GM04504 (cell line): ENCODE results near the gene EXOSC6.
"Not testable (repeated sequence)": the region's sequence is repeated elsewhere in the genome, so short reads cannot be mapped to it uniquely, and the experiment has no call there.

Experiments used
- DNase-seq: peaks from one replicate; pipeline ENCODE4 v3.0.0-alpha.2; 2012; ENCODE audit warnings: low read depth

Gene EXOSC6

DNA sequence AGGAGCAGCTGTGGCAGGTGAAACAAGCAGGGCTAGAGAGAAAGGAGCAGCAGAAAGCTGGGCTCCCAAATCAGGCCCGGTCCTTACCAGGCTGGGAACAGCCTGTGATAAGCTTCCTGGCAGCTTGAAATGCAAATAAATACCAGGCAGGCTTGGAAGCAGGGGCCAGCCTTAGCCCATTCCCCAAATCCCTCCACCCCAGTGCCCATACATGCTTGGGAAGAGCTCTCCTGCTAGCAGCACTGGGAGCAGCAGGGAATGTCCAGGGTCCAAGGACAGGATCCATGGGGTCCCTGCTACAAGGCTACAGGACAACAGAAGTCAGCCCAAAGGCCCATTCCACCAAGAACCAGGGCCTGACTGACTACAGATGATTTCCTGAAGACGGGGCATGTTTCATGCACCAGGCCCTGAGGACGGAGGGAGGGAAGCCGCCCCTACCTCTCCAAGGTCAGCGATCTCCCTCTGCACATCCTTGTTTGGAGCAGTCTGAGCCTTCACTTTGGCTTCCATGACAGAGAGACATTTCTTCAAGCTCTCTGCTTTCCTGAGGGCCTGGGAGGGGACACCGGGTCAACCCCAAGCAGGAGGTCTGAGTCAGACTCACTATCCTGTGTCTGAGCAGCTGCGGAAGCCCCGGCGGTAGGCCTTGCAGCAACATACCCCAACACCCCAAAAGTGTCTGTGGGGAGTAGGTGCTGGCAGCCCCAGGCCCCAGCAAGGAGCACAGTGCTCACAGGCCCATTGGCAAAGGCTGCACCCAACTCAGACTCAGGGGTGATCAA is 2.6 kb upstream of the EXOSC6 start:
- no peak for DNase-seq

DNA sequence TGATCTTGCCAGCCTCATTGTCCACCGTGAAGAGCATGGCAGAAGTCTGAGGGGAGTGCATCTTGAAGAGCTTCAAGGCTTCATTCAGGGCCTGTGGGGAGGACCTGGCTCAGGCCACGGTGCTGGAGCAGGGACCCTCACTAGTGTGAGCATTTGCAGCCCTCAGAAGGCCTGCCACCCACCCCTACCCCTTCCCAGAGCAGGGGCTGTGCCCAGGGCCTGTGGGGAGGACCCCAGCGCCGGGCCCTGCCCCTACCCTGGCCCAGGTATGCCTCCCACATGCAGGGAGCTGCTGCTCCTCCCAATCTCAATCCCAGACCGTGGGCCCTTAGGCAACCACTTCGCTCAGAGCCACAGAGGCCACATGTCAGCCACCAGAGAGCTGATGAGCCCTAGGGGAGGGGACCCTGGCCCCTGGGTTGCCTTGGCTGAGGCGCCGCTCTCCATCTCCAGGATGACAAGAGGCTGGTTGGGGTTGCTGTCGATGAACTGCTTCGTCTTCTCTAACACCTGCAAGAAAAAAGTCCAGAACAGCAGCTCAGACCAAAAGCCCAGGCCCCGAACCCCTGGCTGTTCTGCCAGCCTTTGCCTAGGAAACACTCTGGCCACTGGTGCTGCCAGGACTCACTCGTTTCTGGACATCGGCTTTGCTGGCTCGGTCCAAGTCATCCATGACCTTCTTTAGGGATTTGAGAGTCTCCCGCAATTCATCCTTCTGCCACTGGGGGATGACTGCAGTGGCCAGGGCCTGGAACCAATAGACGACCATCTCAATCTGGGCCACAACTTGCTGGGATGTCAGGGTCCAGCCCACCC is 1.8 kb upstream of the EXOSC6 start:
- no peak for DNase-seq

DNA sequence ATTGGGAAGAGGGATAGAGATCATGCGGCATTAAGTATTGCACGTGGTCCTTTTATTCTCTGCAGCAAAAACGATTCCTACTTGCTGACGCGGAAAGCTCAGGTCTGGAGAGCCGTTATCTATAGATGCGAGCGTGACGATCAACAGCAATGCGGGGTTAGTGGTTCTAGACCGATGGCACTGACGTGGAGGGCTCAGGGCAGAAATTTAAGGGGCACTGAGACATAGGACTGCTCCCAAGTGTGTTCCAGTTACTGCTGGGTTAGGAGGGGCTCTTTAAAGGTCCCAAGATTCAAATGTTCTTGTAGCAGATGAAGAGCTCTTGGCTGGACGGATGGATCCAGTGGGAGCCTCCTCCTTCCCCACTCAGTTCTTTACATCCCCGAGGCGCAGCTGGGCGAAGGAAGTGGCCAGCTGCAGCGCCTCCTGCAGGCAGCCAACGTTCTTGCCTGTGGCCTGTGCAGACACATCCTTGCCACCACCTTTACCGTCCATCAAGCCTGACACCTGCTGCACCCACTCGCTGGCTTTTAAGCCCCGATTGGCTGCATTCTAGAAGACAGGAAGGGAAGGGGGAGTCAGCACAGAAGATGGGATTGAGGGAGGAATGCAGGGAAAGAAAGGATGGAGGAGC is 732 bp upstream of the EXOSC6 start:
- no peak for DNase-seq

DNA sequence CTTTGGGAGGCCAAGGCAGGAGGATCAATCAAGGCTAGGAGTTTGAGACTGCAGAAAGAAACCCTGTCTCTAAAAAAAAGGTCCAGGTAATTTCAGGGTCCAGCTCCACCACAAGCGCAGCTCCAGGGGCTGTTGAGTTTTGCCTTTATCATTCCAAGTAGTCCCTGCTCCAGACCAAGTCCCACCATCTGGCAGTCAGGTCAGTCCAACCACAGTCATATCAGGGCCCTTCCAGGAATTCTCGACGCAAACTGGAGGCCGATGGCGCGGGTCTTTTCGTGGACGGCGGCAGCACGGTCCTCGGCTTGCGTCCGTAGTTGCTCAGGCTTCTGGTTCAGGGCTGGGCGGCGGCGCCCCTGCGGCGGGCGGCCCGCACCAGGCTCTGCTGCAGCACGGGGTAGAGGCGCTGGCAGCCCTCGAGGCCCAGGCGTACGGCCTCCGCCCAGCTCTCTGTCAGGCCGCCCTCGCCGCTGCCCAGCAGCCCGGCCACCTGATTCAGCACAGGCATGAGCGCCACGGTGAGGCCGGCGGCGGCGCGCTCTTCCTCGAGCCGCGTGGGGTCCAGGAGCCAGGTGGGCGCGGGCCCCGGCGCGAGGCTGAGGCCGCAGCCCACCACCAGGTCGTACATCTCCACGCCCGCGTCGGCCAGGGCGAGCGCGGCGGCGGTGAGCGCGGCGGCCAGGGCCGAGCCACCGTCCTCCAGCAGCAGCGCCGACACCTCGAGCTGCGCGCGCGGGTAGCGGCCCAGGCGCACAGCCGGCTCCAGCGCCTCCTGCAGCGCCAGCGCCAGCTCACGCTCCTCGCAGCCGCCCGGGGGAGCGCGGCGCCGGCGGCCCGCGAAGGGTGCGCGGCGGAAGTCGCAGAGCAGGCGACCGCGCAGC is 752 bp downstream of the EXOSC6 start:
- no peak for DNase-seq

DNA sequence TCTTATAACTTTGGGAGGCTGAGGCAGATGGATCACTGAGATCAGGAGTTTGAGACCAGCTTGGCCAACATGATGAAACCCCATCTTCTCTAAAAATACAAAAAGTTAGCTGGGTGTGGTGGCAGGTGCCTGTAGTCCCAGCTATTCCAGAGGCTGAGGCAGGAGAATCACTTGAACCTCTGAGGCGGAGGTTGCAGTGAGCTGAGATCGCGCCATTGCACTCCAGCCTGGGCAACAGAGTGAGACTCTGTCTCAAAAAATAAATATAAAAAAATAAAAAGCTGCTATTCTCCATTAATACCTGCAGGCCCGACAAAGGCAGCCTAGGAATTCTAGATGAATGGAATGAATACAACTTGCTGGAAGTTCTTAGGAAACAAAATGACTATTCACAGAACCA is 2.0 kb downstream of the EXOSC6 start:
- DNase-seq = not testable (repeated sequence)

- not testable (repeated sequence) for DNase-seq
Measured at GRCh38 chr16:70238773-70239172, 13.0 kb downstream of the EXOSC6 start.

GRCh38 chr16:70231831-70232230 is 19.9 kb downstream of the EXOSC6 start:
- not testable (repeated sequence) for DNase-seq

DNA sequence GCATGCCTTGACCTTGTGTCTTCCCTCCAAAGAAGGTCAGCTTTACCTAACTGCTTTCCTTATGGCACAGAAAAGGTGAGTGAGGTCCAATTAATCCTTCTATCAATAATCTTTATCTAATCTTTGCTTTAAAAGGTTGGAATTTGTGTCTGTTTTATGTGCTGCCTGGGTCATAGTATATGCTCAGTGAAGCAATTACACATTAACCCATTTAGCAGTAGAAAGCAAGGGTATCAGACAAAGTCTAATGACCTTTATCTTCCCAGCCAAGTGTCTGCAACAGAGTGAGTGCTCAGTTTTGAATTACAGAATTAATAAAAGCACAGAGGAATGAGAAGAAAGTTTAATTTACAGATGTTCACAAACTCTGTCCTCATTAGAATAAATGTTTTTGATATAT is 25.7 kb downstream of the EXOSC6 start:
- DNase-seq = not testable (repeated sequence)

GRCh38 chr16:70225430-70225829 is 26.3 kb downstream of the EXOSC6 start:
- not testable (repeated sequence) for DNase-seq

- DNase-seq = not testable (repeated sequence)
Measured at GRCh38 chr16:70224645-70225044, 27.1 kb downstream of the EXOSC6 start.

GRCh38 chr16:70223971-70224513 is 27.7 kb downstream of the EXOSC6 start:
- DNase-seq = not testable (repeated sequence)

DNA sequence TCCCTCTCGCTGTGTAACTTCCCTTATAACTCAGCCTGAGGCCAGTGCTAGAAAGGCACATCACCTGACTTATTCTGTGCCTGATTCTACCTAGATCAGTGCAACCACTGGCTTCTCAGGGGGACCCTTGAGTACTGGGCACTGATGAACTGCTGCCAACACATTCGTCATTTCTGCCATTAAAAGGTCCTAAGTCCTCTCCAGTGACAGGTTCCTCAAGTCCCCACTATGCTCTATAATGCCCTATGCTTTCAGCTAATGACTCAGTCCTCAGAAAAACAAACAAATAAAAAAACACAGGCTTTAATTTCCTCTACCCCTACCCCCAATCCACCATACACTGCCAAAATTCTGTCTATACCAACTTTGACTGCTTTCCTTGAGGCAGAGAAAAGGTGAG is 28.5 kb downstream of the EXOSC6 start:
- not testable (repeated sequence) for DNase-seq

- not testable (repeated sequence) for DNase-seq
Measured at GRCh38 chr16:70222574-70222973, 29.2 kb downstream of the EXOSC6 start.

GRCh38 chr16:70218586-70218985 is 33.2 kb downstream of the EXOSC6 start:
- DNase-seq = not testable (repeated sequence)

- not testable (repeated sequence) for DNase-seq
Measured at GRCh38 chr16:70206382-70206781, 45.4 kb downstream of the EXOSC6 start.

DNA sequence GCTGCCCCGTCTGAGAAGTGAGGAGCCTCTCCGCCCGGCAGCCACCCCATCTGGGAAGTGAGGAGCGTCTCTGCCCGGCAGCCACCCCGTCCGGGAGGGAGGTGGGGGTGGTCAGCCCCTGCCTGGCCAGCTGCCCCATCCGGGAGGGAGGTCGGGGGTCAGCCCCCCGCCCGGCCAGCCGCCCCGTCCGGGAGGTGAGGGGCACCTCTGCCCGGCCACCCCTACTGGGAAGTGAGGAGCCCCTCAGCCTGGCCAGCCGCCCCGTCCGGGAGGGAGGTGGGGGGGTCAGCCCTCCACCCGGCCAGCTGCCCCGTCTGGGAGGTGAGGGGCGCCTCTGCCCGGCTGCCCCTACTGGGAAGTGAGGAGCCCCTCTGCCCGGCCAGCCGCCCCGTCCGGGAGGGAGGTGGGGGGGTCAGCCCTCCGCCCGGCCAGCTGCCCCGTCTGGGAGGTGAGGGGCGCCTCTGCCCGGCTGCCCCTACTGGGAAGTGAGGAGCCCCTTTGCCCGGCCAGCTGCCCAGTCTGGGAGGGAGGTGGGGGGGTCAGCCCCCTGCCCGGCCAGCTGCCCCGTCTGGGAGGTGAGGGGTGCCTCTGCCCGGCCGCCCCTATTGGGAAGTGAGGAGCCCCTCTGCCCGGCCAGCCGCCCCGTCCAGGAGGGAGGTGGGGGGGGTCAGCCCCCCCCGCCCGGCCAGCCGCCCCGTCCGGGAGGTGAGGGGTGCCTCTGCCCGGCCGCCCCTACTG is 46.9 kb downstream of the EXOSC6 start:
- not testable (repeated sequence) for DNase-seq

DNA sequence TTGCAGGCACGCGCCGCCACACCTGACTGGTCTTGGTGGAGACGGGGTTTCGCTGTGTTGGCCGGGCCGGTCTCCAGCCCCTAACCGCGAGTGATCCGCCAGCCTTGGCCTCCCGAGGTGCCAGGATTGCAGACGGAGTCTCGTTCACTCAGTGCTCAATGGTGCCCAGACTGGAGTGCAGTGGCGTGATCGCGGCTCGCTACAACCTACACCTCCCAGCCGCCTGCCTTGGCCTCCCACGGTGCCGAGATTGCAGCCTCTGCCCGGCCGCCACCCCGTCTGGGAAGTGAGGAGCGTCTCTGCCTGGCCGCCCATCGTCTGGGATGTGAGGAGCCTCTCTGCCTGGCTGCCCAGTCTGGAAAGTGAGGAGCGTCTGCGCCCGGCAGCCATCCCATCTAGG is 47.7 kb downstream of the EXOSC6 start:
- DNase-seq = not testable (repeated sequence)

DNA sequence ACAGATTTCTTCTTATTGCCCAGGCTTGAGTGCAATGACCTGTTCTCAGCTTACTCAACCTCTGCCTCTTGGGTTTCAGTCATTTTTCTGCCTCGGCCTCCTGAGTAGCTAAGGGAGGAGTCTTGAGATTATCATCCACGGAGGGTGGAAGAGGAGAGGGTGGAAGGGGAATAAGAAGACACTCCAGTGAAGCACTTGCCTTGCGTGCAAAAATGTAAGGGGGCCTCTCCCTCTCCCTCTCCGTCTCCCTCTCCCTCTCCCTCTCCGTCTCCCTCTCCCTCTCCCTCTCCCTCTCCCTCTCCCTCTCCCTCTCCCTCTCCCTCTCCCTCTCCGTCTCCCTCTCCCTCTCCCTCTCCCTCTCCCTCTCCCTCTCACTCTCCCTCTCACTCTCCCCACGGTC is 48.2 kb downstream of the EXOSC6 start:
- not testable (repeated sequence) for DNase-seq

DNA sequence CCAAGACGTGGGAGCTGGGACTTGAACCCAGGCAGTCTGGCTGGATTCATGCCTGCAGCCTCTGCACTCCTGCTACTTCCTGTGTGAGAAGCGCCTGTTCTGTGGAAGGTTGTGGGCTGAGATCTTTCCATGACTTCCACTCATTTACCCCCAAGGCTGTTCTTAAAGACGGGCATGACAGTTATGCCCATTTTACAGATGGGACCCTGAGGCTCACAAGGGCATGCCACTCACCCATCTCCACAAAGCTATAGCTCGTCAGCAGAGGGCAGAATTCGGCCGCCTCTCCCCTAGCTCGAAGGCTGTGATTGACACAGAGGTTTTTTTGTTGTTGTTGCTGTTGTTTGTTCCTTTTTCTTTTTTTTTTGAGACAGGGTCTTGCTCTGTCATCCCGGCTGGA is 51.7 kb downstream of the EXOSC6 start:
- not testable (repeated sequence) for DNase-seq

DNA sequence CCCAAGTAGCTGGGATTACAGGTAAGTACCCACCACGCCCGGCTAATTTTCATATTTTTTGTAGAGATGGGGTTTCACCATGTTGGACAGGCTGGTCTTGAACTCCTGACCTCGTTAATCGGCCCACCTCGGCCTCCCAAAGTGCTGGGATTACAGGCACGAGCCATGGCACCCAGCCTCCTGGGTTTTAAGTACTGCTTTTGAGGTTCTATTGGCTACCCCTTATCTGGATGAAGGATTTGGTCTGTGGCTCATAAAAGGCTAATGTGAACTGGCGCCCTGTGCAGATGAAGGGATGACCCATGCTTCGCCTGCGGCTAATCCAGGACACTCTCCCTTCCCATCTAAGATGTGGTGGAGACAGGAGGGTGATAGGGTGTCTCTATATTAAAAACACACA is 52.6 kb downstream of the EXOSC6 start:
- DNase-seq = not testable (repeated sequence)

GRCh38 chr16:70198666-70199065 is 53.1 kb downstream of the EXOSC6 start:
- not testable (repeated sequence) for DNase-seq
